HL-60 (cell line): ENCODE measurements around the gene PCNX3.

ENCODE experiments used
- DNase-seq, 2 experiments: peaks; one replicate each; pipeline ENCODE4 v3.0.0-alpha.2; 2010 to 2020; ENCODE audit warnings: low read depth in 1 of 2, low spot score in 1 of 2
- H3K27ac ChIP-seq: fragments of 250-450 bp; sonication (Bioruptor Pico); replicated peaks from 2 replicates; pipeline ENCODE4 v1.5.1; 2020; ENCODE audit warnings: mild to moderate bottlenecking, moderate library complexity
- H3K27me3 ChIP-seq: fragments of 250-450 bp; sonication (Bioruptor Pico); 2 replicates; pipeline ENCODE4 v1.5.1; 2021; ENCODE audit warnings: mild to moderate bottlenecking, moderate library complexity; ENCODE audit not compliant: insufficient read depth, poor library complexity, severe bottlenecking
- H3K4me3 ChIP-seq: replicated peaks from 2 replicates; pipeline ENCODE4 v1.5.1; 2011; ENCODE audit warnings: mild to moderate bottlenecking, control low read depth, low read length; ENCODE audit not compliant: insufficient read depth
- GABPA ChIP-seq: IDR thresholded peaks from 2 replicates; pipeline ENCODE4 v1.6.1; 2012; ENCODE audit warnings: low read depth
- POLR2AphosphoS5 ChIP-seq: IDR thresholded peaks from 2 replicates; pipeline ENCODE4 v1.6.1; 2012; ENCODE audit warnings: low read depth
- SPI1 ChIP-seq: IDR thresholded peaks from 2 replicates; pipeline ENCODE4 v1.6.1; 2012; ENCODE audit warnings: low read depth, mild to moderate bottlenecking, borderline replicate concordance
- TF ChIP-seq, protein P1 (sequence below): IDR thresholded peaks from one replicate; pipeline ENCODE4 v1.5.1; 2011; ENCODE audit warnings: low read length, control low read depth, inconsistent platforms; ENCODE audit not compliant: insufficient read depth
- TF ChIP-seq, protein P2 (sequence below): IDR thresholded peaks from 2 replicates; pipeline ENCODE4 v1.6.1; 2012; ENCODE audit warnings: low read depth; ENCODE audit not compliant: insufficient replicate concordance

The PCNX3 gene

GRCh38 chr11:65651339-65651588 lies 35.7 kb downstream of the PCNX3 start:
- Histone ChIP-seq H3K4me3 (no peak overlapping the region), H3K27me3 (no peaks in the 10 kb centered on the region), H3K27ac (no peak overlapping the region)
- no peak for DNase-seq
- TF ChIP-seq, protein P1, sequence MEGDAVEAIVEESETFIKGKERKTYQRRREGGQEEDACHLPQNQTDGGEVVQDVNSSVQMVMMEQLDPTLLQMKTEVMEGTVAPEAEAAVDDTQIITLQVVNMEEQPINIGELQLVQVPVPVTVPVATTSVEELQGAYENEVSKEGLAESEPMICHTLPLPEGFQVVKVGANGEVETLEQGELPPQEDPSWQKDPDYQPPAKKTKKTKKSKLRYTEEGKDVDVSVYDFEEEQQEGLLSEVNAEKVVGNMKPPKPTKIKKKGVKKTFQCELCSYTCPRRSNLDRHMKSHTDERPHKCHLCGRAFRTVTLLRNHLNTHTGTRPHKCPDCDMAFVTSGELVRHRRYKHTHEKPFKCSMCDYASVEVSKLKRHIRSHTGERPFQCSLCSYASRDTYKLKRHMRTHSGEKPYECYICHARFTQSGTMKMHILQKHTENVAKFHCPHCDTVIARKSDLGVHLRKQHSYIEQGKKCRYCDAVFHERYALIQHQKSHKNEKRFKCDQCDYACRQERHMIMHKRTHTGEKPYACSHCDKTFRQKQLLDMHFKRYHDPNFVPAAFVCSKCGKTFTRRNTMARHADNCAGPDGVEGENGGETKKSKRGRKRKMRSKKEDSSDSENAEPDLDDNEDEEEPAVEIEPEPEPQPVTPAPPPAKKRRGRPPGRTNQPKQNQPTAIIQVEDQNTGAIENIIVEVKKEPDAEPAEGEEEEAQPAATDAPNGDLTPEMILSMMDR = no peak
- 0 out of 2 replicates have a peak, but pooled peaks have one; percentile 46 for TF ChIP-seq POLR2AphosphoS5

GRCh38 chr11:65651589-65652510 lies 36.3 kb downstream of the PCNX3 start:
- no peaks in the 10 kb centered on the region for H3K27me3 ChIP-seq
- peak overlapping the region; percentile 52 for H3K4me3 ChIP-seq
- H3K27ac ChIP-seq = peak overlapping the region; percentile 80
- TF ChIP-seq, protein P1 = no peak
- TF ChIP-seq, protein P2, sequence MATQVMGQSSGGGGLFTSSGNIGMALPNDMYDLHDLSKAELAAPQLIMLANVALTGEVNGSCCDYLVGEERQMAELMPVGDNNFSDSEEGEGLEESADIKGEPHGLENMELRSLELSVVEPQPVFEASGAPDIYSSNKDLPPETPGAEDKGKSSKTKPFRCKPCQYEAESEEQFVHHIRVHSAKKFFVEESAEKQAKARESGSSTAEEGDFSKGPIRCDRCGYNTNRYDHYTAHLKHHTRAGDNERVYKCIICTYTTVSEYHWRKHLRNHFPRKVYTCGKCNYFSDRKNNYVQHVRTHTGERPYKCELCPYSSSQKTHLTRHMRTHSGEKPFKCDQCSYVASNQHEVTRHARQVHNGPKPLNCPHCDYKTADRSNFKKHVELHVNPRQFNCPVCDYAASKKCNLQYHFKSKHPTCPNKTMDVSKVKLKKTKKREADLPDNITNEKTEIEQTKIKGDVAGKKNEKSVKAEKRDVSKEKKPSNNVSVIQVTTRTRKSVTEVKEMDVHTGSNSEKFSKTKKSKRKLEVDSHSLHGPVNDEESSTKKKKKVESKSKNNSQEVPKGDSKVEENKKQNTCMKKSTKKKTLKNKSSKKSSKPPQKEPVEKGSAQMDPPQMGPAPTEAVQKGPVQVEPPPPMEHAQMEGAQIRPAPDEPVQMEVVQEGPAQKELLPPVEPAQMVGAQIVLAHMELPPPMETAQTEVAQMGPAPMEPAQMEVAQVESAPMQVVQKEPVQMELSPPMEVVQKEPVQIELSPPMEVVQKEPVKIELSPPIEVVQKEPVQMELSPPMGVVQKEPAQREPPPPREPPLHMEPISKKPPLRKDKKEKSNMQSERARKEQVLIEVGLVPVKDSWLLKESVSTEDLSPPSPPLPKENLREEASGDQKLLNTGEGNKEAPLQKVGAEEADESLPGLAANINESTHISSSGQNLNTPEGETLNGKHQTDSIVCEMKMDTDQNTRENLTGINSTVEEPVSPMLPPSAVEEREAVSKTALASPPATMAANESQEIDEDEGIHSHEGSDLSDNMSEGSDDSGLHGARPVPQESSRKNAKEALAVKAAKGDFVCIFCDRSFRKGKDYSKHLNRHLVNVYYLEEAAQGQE = no peak
- TF ChIP-seq POLR2AphosphoS5 (peak; percentile 2; the same call in 1 of the 2 replicates), SPI1 (no peak), GABPA (no peak)
- no peak for DNase-seq

DNA sequence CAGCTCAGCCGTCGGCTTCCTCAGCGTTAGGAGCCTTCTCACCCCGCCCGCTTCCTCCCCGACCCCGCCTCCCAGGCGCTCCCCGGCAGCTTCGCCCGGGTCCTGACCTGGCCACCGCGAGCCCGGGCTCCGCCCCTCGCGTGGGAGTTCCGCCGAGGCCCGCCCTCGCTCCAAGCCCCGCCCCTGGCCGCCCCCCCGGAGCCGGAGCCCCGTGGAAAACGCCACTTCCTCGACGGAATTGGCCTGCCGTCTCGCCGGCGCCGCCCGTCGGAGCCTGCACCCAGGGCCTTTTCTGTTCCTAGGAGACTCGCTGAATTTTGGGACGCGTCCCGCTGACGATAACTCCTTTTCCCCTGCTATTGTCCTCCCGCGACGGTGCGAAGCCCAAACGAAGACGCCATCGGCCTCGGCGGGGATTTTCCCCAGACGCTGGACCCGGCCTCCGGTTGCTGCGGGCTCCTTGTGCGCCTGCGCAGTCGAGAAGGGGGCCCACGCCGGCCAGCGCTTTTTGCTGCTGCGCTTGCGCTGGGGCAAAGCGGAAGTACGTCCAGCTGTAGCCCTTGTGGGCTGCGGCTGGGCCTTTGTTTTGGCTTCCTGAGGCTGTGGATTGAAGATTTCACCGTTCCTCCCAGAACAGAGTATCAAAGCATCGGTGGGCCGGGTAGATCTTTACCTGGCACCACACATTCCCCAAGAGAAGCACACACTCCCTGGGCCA lies 37.1 kb downstream of the PCNX3 start:
- H3K27me3 ChIP-seq = no peaks in the 10 kb centered on the region
- TF ChIP-seq GABPA (no peak), SPI1 (peak; percentile 59; the same call in 1 of the 2 replicates), POLR2AphosphoS5 (peak; percentile 77)
- TF ChIP-seq, protein P1 = no peak
- TF ChIP-seq, protein P2 = no peak
- DNase-seq = peak; percentile 85 to 95
- H3K27ac ChIP-seq = peak overlapping the region; percentile 80
- H3K4me3 ChIP-seq = peak overlapping the region; percentile 52
